IPS DF 4.7 (cell line): ENCODE data around the gene ATP10A.

Experiments used
- DNase-seq: peaks from one replicate; pipeline ENCODE4 v3.0.0-alpha.2; 2013; ENCODE audit warnings: low spot score; ENCODE audit errors: extremely low read depth

ATP10A gene

DNA sequence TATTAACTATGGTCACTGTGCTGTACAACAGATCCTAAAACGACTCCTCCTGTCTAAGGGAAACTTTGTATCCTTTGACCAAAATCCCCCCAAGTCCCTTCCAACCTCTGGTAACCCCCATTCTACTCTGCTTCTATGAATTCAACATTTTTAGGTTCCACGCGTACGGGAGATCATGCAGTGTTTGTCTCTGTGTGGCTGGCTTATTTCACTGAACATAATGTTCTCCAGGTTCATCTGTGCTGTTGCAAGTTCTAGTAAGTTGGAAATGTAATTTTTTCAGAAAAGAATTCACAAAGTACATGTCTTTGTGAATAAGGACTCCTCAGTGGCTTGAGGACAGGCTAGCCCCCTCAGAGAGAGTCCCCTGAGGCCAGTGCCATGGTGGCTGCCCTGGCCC, 66.1 kb downstream of the ATP10A start:
- DNase-seq, result no peak

DNA sequence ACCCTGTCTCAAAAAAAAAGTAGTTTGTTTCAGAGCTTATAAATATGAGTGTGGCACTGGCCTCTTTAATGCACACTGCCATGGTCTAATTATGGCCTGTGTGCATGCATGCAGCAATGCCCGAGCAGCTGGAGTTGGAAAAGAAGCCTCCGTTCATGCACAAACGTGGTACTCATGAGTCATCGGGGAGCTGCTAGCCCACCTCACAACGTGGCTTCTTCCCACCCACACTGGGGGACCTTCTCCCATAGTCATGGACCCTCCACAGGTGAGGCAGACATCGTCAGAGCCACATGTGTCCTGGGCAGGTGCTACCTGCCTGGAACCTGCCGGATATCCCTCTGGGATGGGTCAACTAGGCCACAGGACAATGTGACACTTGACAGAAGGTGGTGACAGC, 66.7 kb downstream of the ATP10A start:
- DNase-seq, result no peak

DNA sequence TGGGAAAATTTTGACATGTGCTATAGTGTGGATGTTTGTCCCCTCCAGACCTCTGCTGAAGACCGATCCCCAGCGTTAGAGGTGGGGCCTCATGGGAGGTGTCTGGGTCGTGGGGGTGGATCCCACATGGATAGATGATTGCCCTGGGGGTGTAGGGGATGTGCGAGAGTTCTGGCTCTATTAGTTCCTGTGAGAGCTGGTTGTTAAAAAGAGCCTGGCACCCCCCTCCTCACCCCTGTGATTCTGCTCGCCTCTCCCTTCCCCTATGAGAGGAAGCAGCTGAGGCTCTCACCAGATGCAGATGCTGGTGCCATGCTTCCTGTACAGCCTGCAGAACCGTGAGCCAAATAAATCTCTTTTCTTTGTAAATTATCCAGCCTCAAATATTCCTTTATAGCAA, 67.4 kb downstream of the ATP10A start:
- no peak for DNase-seq

DNA sequence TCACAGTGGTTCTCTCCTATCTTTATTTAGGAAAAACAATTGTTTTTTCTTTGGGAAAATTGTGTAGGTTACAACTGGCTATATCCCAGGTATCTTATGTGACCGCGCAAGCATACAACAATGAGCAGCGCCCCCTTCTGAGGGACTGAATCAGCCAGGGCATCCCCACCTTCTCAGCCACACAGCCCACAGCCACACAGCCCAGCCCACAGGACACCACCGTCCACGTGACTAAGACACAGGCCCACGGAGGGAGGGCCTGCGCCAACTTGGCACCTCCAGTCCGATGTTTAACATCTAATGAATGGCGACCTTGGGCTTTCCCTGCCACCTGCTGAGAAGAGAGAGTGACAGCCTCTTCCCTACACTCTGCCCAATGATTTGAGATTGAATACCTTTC, 68.1 kb downstream of the ATP10A start:
- no peak for DNase-seq

DNA sequence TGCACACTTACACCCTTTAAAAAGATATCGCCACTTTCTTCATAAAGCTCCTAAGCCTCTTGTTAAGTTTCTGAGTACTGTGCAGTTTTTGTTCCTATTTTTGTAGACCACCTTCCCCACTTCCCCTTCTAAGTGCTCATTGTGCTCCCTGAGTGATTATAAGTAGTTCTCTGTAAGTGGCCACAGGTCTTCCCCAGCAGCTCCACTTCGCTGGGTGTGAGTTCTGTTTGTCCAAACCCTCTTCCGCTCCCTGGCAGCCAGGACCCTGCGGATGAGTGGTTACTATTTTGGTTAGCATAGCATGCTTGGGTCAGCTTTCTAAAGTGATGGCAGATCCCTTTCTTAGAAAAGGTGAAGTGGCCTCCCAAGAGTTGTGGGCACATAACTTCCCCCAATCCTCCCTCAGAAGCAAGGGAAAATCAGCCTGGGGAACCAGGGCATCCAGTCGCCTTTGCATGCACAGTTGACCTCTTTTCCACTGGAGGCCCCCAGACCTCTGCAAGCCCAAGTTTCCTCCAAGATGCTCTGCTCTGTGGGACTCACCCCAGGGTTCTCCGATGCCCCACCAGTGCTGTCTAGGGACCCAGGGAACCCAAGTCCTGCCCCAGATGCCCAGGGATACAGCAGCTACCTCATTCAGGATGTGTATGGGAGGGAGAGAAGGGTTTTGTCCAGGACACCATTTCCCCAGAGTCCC, 69.6 kb downstream of the ATP10A start:
- DNase-seq, result no peak

DNA sequence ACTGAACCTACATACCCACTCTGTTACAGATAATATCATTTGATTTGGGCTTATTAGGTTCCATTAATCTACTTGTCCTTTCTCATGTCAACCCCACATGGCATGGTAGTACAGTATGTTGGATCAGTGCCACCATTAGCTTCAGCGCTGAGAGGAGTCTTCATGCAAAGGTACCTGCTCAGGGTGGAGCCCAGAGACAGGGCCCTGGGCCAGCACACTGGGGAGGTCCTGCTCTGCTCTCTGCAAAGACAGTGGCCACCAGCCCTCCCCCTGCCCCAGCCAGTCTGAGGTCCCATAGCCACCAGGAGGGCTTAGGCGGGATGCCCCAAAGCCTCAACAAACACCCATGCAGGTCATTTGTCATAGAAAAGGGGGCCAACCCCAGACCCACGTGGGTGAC, 71.0 kb downstream of the ATP10A start:
- no peak for DNase-seq

DNA sequence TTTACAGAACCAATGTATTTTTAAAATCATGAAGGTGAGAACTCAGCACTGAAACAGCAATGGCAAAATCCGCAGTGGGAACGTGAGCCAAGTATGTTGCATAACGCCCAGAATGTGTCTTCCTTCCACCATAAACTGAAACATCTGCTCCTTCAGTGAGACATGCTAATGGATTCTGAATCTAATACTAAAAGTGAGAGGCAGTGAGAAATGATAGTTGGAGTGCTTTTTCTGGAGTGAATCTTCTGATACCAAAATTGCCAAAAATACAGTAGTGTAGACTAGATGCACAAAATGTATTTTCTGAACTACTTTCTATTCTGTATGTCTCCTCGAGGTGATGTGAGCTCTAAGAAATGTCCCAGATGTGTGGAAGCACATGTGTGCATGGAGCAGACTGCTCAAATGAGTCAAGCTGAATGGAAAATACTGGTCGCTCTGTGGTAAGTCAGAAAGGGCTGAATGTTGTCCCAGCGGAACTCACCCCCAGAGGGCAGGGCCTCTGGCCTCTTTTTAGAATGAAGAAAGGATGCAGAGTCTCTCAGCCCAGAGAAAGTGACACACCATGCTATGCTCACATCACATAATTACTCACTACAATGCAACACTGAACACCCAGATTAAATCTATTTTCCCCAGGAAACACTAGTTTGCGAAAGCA, 73.0 kb downstream of the ATP10A start:
- no peak for DNase-seq

DNA sequence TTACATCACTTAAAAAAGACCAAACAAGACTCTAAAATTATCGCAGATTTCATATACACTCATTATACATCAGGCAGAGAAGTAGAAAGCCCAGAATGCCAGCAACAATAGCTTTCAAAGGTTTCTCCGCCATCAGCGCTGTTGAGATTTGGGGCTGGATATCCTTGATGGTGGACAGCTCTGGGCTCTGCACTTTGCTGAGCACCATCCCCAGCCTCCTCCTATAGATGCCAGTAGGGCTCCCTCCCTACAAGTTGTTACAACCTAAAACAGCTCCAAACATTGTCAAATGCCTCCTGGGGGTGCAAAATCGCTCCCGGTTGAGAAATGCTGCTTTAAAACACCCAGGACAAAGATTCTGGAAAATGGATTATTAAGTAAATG, 73.5 kb downstream of the ATP10A start:
- no peak for DNase-seq

DNA sequence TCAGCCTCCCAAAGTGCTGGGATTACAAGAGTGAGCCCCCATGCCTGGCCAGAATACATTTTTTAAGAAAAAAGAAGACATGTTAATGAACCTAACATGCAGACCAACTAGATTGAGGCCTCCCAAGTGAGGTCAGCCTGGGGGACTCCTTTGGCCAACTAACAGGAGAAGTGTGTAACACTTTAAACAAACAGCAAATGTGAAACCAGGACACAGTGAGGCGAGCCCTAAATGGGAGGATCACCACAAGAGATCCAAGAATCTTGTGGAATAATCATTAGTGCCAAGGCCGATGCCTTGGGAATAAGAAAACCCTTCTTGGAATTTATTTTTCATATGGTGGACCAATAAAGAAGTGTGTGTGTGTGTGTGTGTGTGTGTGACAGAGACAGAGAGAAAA, 73.9 kb downstream of the ATP10A start:
- no peak for DNase-seq

DNA sequence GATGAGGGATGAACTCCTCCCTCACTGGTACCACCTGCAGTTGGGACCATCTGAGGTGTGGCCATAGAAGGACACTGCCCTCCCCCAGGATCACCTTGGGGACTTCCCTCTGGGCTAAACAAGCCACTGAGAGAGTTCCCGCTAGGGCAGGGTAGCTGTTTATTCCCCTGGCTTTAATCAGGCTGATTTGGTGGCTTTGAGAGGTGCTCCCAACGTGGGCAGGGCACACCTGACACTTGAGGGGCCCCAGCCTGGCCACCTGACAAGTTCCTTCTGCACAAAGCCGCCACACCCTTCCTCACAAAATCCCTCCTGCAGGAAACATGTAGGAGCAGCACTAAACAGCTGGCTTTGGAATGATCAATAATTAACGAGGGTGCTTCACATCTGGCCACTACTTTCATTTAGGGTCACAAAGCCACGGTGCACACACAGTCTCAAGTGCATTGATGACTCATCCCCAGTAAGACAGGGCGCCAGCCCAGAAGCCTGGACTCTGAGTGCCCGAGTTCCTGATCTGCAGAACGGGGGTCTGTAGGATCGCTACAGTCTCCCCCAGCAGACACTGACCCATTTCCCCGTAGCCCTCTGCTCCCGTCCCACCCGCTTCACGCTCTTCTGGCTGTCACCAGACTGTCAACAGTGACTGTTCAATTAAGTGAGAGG, 75.1 kb downstream of the ATP10A start:
- no peak for DNase-seq

DNA sequence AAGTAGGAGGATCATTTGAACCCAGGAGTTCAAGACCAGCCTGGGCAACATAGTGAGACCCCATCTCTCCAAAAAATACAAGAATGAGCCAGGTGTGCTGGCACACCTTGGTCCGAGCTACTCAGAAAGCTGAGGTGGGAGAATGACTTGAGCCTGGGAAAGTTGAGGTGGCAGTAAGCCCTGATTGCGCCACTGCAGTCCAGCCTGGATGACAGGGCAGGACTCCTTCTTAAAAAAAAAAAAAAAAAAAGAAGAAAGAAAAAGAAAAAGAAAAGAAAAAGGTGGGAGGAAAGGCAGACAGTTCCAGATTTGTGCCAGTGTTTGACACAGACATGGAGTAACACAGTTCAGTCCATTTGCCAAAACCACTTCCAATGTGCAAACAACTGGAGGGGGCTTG, 75.7 kb downstream of the ATP10A start:
- no peak for DNase-seq

DNA sequence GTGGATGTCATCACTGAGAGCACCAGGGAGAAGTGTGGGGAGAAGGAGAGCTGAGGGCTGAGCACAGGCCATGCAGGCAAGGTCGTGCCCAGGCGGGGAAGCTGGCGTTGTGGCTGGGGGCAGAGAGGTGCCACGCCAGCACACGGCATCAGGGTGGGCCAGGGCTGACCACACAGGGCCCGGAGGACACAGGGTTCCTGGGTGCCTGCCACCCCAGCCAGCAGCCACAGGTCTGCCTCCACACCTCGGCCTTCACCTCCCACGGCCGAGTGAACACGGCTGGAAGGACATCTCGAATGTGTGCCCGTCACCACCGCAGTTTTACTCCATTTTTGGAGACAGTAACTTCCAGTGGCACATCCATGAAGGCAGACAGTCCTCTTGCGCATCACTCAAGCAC, 77.1 kb downstream of the ATP10A start:
- no peak for DNase-seq

DNA sequence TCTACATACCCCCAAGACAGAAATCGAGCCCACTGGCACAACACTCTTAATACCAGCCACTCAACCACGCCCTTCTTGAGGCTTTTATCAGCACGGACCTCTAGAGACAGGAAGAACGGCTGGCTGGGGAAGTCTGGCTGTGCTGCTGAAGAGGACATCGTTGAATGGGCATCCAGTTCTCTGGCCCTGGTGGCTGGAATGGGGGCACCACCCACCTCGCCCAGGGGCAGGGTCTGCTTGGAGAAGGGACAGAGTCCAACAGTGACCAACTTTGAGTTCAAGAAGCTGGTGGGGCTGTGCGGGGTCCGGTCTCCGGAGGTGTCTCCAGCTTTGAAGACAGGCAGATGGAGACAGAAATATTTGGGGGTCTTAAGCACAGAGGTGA, 77.5 kb downstream of the ATP10A start:
- DNase-seq, result no peak

DNA sequence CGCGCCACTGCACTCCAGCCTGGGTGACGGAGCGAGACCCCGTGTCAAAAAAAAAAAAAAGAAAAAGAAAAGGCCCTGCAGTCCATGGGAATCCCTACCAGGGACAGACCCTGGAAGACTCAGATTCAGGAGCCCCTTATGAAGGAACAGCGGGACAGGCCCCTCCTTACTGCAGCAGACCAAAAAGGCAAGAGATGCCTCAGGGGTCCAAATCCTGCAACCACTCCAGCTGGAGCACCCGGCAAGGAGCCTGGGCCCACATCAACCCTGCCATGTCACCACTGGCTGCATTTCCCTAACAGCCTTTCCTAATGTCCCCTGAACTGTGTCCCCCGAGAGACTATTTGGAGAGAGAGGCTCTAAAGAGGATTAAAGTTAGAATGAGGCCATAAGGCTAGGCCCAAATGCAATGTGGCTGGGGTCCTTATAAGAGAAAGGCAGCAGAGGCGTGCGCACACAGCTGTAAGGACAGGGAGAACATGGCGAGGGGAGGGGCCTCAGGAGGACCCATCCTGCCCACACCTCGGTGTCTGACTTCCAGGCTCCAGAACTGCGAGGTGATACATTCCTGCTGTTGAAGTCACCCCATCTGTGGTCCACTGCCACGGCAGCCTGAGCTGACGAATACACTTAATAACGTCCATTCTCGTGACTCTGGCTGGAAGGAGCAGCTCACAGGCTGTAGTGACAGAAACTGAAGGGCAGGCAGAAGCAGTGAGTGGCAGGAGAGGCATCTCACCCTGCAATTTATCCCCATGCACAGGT, 78.1 kb downstream of the ATP10A start:
- DNase-seq, result no peak

DNA sequence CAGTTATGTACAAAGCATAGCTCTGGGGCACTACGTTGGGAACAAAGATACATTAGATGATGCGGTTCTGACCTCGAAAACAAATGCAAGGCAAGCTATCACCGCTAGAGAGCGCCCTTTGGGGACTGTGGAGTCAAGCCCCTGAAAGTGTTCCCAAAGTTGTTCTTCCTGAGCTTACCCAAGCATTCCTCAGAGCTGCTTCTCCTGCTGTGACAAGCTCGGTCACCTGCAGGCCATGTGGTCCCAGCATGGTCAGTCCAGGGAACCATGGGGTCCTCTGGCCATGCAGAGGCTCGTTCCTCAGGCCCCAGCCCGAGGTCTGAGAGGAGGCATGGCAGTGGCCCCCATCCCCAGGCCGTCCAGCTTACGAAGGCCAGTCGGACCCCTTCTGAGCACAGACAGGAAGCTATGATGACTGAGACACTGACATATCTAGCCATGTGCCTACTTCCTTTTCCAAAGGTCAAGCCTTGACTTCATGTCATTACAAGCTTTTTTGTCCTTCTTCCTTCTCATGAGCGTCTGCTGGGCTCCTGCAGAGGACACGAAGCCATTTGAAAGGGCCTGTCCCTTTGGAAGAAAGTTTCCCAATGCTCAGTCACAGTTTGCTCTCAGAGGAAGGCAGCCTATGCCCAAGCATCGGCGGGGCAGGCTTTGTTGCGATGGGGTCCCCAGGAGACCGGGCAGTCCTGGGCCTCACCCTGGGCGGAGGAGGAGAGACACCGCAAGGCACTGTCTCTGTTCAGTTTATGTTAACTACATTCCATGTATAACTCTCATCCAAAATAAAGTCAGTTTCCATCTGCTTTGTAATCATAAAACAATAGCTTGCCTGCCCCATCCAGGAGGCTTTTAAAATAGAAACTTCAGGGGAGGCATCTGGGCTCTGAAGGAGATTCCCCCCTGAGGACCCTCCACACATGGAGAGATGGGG, 79.3 kb downstream of the ATP10A start:
- peak; percentile 53 for DNase-seq

DNA sequence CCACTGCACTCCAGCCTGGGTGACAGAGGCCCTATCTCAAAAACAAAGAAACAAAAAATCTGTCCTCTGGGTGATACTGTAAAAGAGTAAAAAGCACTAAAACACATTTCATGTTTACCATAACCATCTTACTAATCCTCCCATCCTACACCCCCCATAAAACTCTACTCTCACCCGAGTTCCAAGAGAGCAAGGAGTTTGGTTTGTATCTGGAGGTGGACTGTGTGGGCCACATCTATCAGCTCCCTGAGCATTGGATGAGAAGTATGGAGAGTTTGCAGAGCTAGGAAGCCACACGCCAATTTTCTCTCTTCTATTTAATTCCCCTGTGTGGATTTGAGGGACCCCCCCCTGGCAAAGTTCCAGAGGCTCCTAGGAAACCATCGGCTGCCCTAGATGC, 80.0 kb downstream of the ATP10A start:
- DNase-seq, result no peak

DNA sequence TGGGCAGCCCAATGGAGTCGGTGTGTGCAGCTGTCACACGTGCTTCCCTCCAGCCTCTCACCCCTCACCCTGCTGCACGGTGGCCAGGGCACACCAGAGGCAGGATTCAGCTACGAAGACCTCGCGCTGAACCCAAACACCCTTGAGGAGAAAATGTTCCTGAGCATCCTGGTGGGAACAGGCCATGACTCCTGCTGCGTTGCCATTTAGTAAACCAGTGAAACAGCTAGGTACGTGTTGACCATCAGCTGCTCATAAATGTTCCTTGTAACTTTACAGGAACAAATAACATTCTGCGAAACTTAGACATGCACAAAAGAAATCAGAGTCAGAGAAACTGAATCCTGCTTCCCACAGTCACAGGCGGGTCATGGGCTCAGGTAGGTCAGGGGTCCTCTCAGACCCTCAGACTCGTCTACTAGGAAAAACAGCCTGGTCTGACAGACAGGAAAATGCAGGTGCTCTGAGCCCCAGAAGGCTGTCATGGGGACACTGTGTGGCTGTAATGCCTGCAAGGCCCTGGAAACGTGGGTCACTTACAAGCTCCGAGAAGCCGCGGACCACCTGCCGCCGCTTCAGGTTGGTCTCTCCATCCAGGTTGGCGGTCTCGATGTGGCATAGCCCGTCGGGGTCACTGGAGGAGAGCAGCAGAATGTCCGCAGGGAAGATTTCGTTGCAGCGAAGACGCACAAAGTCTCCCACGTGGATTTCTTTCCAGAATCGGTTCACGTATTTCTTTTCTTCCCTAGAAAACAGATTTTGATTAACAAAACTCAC, 82.5 kb downstream of the ATP10A start:
- no peak for DNase-seq

DNA sequence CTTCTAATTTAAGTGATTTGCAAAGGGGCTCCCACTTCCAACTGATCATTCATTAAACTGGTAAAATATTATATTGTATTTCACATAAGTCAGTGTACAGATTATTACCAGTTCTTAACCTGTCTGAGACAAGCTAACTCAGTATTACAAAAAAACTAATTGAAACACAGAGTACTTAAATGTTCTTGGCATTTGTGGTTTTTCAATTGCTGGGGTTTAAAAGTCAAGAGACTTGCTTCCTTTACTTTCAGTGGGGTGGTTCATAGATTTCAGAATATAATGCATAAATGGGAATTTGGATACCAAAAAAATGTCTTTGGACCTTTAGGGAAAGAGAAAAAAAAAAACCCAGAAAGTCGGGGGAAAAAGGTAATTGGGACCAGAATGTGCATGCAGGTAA, 85.0 kb downstream of the ATP10A start:
- no peak for DNase-seq

DNA sequence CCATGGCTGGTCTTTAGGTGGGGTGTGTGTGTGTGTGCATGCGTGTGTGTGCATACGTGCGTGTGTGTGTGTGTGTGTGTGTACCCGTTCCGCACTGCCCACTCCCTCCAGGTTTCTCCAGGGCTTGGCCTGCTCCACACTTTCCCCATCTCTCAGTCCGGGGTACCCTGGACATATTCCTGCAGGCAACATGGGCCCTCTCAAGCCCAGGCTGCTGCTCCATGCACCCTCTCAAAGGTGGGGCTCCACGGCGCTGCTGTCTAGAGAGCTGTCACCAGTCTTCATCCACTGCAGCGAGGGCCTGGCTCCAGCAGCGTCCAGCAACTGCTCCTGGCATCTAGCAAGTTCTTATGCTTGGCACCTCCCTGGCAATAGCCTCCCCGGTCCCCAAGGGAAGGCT, 86.1 kb downstream of the ATP10A start:
- DNase-seq, result no peak

DNA sequence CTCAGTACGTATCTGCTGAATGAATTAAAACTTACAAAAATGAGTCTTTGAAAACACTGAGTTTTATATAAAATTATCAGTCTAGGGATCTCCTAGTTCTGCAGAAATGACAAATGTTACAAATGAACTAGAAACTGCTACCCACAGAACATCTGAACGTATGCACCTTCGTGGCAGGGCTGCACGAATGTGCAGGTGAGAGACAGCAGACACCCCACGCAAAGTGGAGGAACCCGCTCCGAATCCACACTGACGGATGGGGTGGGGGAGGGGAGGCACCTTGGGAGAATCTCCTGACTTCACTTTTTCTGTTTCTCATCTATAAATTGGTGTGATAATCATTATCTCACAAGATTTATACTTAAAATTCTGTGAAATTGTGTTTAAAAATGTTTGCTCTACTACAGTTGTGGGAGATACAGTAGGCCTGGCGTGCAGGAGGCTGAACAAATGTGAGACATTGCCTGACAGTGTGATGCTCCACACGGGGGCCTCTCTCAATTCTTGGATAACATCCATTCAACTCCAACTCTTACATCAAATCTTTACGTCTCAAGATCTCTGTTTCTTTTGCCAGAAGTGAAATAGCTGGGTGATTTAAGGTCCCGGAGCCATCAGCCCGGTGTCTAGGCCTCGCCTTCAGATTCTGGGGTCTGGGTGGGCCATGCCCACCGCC, 86.9 kb downstream of the ATP10A start:
- no peak for DNase-seq
